HEK293T (cell line): ENCODE data around the gene BCAM.

Experiments used
- BHLHE40 ChIP-seq: fragments of 450-650 bp; IDR thresholded peaks from 2 replicates; pipeline ENCODE4 v1.6.1; 2016; ENCODE audit warnings: mild to moderate bottlenecking, moderate library complexity, borderline replicate concordance
- ELF4 ChIP-seq: fragments of 450-650 bp; IDR thresholded peaks from 2 replicates; pipeline ENCODE4 v1.6.1; 2017; ENCODE audit warnings: antibody characterized with exemption
- FOXA1 ChIP-seq: fragments of 450-650 bp; IDR thresholded peaks from 2 replicates; pipeline ENCODE4 v1.6.1; 2016; ENCODE audit warnings: mild to moderate bottlenecking
- FOXK2 ChIP-seq: fragments of 450-650 bp; IDR thresholded peaks from 2 replicates; pipeline ENCODE4 v1.6.1; 2016; ENCODE audit warnings: mild to moderate bottlenecking
- LEF1 ChIP-seq: fragments of 450-650 bp; IDR thresholded peaks from 2 replicates; pipeline ENCODE4 v1.6.1; 2017; ENCODE audit warnings: mild to moderate bottlenecking, borderline replicate concordance
- SP1 ChIP-seq: fragments of 450-650 bp; IDR thresholded peaks from 2 replicates; pipeline ENCODE4 v1.6.1; 2017
- TARDBP ChIP-seq: fragments of 450-650 bp; IDR thresholded peaks from 2 replicates; pipeline ENCODE4 v1.6.1; 2016

DNA sequence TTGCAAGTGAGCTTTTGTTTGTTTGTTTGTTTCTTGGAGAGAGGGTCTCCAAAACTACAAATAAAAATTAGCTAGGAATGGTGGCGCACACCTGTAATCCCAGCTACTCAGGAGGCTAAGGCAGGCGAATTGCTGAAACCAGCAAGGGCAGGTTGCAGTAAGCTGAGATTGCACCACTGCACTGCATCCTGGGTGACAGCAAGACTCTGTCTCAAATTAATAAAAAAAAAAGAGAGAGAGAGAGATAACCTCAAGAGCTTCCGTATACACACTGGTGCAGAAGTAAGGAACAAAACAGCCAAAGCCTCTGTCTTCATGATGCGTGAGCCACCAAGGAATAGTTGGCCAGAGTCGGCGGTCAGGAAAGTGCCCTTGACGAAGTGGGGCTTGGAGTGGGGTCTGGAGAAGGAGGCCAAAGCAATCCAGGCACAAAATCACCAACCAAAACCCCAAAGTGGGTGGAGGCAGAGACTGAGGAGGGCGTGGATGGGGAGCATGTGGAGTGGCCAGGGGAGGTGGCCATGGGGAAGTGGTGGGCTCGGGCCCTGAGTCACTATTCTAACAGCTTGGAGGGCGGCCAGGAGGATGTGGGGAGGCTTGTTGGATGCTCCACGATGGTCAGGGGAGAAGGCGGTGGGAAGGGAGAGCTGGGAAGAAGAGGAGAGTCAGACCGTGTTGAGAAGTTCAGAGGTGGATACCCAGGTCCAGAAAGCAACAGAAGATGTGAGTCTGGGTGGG lies 61.0 kb downstream of the BCAM start:
- no peak for TF ChIP-seq SP1
- TF ChIP-seq BHLHE40, result no peak
- TF ChIP-seq TARDBP, result no peak
- TF ChIP-seq FOXA1, result no peak
- no peak for TF ChIP-seq FOXK2
- TF ChIP-seq LEF1, result no peak
- no peak for TF ChIP-seq ELF4
